ENCODE measurements around the gene ATP2B3. TPM values are rescaled to one million over a fixed set of nuclear protein-coding genes. Genes with fewer than 3 reads are reported as not detected.

ATP2B3 gene
- total RNA-seq, 4 donors from 2014 or later, result under 0.01 to 0.33 (median 0.21) TPM

- 74% methylated on average over 6 of the region's 12 CpGs for WGBS
- H3K4me3 ChIP-seq, result peak overlapping the region in 1 of 4 donors; percentile 35
Observed at GRCh38 chrX:153494061-153494460, 23.4 kb upstream of the ATP2B3 start.

GRCh38 chrX:153494541-153495361, 22.7 kb upstream of the ATP2B3 start, which contains the start of gene BGN:
BGN (plus strand) TSS chrX:153494980; CDS start chrX:153504632, 9,652 bp downstream.
- H3K4me3 ChIP-seq, result peak within 1 kb of the TSS; percentile 32 to 52 (median 37)
- DNase-seq (ENCODE audit: extremely low spot score), result no peak
- H3K4me1 ChIP-seq, result peaks cover 0 to 21% (median 16%) of the 10 kb centered on the region in 4 donors
- peak in 2 of 3 experiments; percentile 15 to 24 for TF ChIP-seq CTCF (IDR thresholded peaks at IDR 0.05)
- TF ChIP-seq EP300 (IDR thresholded peaks at IDR 0.05), result no peak
- no peak for TF ChIP-seq POLR2A (IDR thresholded peaks at IDR 0.05; ENCODE audit: low read depth)
- 44% methylated on average over 14 of the region's 41 CpGs for WGBS
- intact Hi-C loops (cut with DNase I), result no loop called here
- no peaks in the 10 kb centered on the region for H3K36me3 ChIP-seq
- no peaks in the 10 kb centered on the region for H3K9me3 ChIP-seq
- peak within 1 kb of the TSS; percentile 34 to 58 (median 42) for H3K27ac ChIP-seq (replicated peaks in 1 of 4)
- H3K27me3 ChIP-seq, result peaks cover 0 to 6% (median 1%) of the 10 kb centered on the region in 4 donors

More at GRCh38 chrX:153494061-153494460, 23.4 kb upstream of the ATP2B3 start:
- Histone ChIP-seq H3K9me3 (no peaks in the 10 kb centered on the region), H3K4me1 (peaks cover 0 to 23% (median 16%) of the 10 kb centered on the region in 4 donors), H3K27me3 (peaks cover 0 to 6% (median 1%) of the 10 kb centered on the region in 4 donors), H3K36me3 (no peaks in the 10 kb centered on the region), H3K27ac (replicated peaks in 1 of 4) (peak overlapping the region in 3 of 4 donors; percentile 38 to 58 (median 45))
- TF ChIP-seq CTCF (IDR thresholded peaks at IDR 0.05) (no peak), EP300 (IDR thresholded peaks at IDR 0.05) (no peak), POLR2AphosphoS5 (IDR thresholded peaks at IDR 0.05) (no peak), POLR2A (IDR thresholded peaks at IDR 0.05; ENCODE audit: low read depth) (no peak)
- intact Hi-C loops (cut with DNase I), result no loop called here
- DNase-seq (ENCODE audit: extremely low spot score), result no peak

- no peak for TF ChIP-seq POLR2AphosphoS5 (IDR thresholded peaks at IDR 0.05)
- no peak for TF ChIP-seq CTCF (IDR thresholded peaks at IDR 0.05)
- no peak for TF ChIP-seq EP300 (IDR thresholded peaks at IDR 0.05)
- TF ChIP-seq POLR2A (IDR thresholded peaks at IDR 0.05; ENCODE audit: low read depth), result no peak
- intact Hi-C loops (cut with DNase I), result no loop called here
- 49% methylated on average over 6 of the region's 17 CpGs for WGBS
- Histone ChIP-seq H3K27me3 (peaks cover 0 to 6% (median 1%) of the 10 kb centered on the region in 4 donors), H3K36me3 (no peaks in the 10 kb centered on the region), H3K27ac (replicated peaks in 1 of 4) (peak overlapping the region; percentile 28 to 58 (median 40)), H3K4me1 (peaks cover 0 to 21% (median 16%) of the 10 kb centered on the region in 4 donors), H3K9me3 (no peaks in the 10 kb centered on the region), H3K4me3 (peak overlapping the region; percentile 32 to 52 (median 37))
- no peak for DNase-seq (ENCODE audit: extremely low spot score)
Observed at GRCh38 chrX:153495362-153495751, 22.1 kb upstream of the ATP2B3 start.

- no peak for DNase-seq (ENCODE audit: extremely low spot score)
- Histone ChIP-seq H3K9me3 (no peaks in the 10 kb centered on the region), H3K4me3 (peak overlapping the region; percentile 32 to 52 (median 37)), H3K36me3 (no peaks in the 10 kb centered on the region), H3K4me1 (peaks cover 0 to 21% (median 16%) of the 10 kb centered on the region in 4 donors), H3K27me3 (peaks cover 0 to 6% (median 1%) of the 10 kb centered on the region in 4 donors), H3K27ac (replicated peaks in 1 of 4) (peak overlapping the region in 1 of 4 donors; percentile 34)
- intact Hi-C loops (cut with DNase I), result no loop called here
- WGBS, result 76% methylated on average over 14 of the region's 18 CpGs
- TF ChIP-seq POLR2AphosphoS5 (IDR thresholded peaks at IDR 0.05), result no peak
- no peak for TF ChIP-seq CTCF (IDR thresholded peaks at IDR 0.05)
- TF ChIP-seq EP300 (IDR thresholded peaks at IDR 0.05), result no peak
- TF ChIP-seq POLR2A (IDR thresholded peaks at IDR 0.05; ENCODE audit: low read depth), result no peak
Observed at GRCh38 chrX:153495903-153496589, 21.4 kb upstream of the ATP2B3 start.
